Fibroblast of the aortic adventitia (primary cell): ENCODE measurements around the gene RALGAPB. TPM values are rescaled to one million over a fixed set of nuclear protein-coding genes. Genes with fewer than 3 reads are reported as not detected.
"Not testable (repeated sequence)": the region's sequence is repeated elsewhere in the genome, so short reads cannot be mapped to it uniquely, and the experiment has no call there.

Experiments used
- DNase-seq: peaks from one replicate; pipeline ENCODE4 v3.0.0-alpha.2; 2010; ENCODE audit warnings: low read depth
- H3K4me3 ChIP-seq: 2 replicates; pipeline ENCODE4 v1.5.1; 2011; ENCODE audit warnings: low read depth, mild to moderate bottlenecking, control low read depth, low read length, moderate library complexity
- CTCF ChIP-seq: IDR thresholded peaks from 2 replicates; pipeline ENCODE4 v1.5.1; 2011; ENCODE audit warnings: mild to moderate bottlenecking, low read length, control low read depth, inconsistent platforms; ENCODE audit not compliant: insufficient read depth
- total RNA-seq: library from RNA; depleted of rRNA; stranded (reverse); fragments of >200 nt; gene quantifications from 2 replicates; pipeline ENCODE4 v1.2.3, GENCODE V29; 2012; ENCODE audit warnings: low replicate concordance

Gene RALGAPB
- total RNA-seq, 1 donor = 49.0 TPM

- no peak for TF ChIP-seq CTCF
- no peak for DNase-seq
- H3K4me3 ChIP-seq = no peak overlapping the region
These were observed 116.7 kb downstream of the RALGAPB start for GRCh38 chr20:38589351-38589750.

GRCh38 chr20:38589967-38590675, 117.5 kb downstream of the RALGAPB start:
- no peak for TF ChIP-seq CTCF
- DNase-seq = no peak
- H3K4me3 ChIP-seq = no peak overlapping the region

- TF ChIP-seq CTCF = no peak
- no peak overlapping the region for H3K4me3 ChIP-seq
- DNase-seq = no peak
These were observed 118.2 kb downstream of the RALGAPB start for GRCh38 chr20:38590676-38591473.

- H3K4me3 ChIP-seq = no peak overlapping the region
- DNase-seq = no peak
- TF ChIP-seq CTCF = no peak
These were observed 119.1 kb downstream of the RALGAPB start for GRCh38 chr20:38591474-38592410.

GRCh38 chr20:38592411-38592790, 119.8 kb downstream of the RALGAPB start:
- H3K4me3 ChIP-seq, DNase-seq: not testable (repeated sequence)

- not testable (repeated sequence) for H3K4me3 ChIP-seq, DNase-seq
These were observed 121.6 kb downstream of the RALGAPB start for GRCh38 chr20:38594281-38594680.

- not testable (repeated sequence) for DNase-seq, H3K4me3 ChIP-seq
These were observed 123.2 kb downstream of the RALGAPB start for GRCh38 chr20:38595886-38596285.

- DNase-seq = peak; percentile 20
- H3K4me3 ChIP-seq = no peak overlapping the region
- TF ChIP-seq CTCF = no peak
These were observed 126.8 kb downstream of the RALGAPB start for GRCh38 chr20:38599410-38599882.
